ENCODE results near the gene IL27RA.

Gene IL27RA

GRCh38 chr19:14078411-14078810, 46.8 kb downstream of the IL27RA start:
- in situ Hi-C loops (cut with MboI; ENCODE audit: low sequenced_read_pairs, unreplicated experiment): no loop called here
- no peak for DNase-seq (ENCODE audit: low spot score)
- TF ChIP-seq CTCF (IDR thresholded peaks at IDR 0.05; ENCODE audit: borderline replicate concordance, control extremely low read depth, extremely low read depth, insufficient read depth, missing control alignments): no peak

- DNase-seq (ENCODE audit: low spot score): peak; percentile 98
- no peak for TF ChIP-seq CTCF (IDR thresholded peaks at IDR 0.05; ENCODE audit: borderline replicate concordance, control extremely low read depth, extremely low read depth, insufficient read depth, missing control alignments)
- in situ Hi-C loops (cut with MboI; ENCODE audit: low sequenced_read_pairs, unreplicated experiment): no loop called here
These were observed 49.6 kb downstream of the IL27RA start for GRCh38 chr19:14080887-14081796.

GRCh38 chr19:14081797-14082674, 50.5 kb downstream of the IL27RA start:
- in situ Hi-C loops (cut with MboI; ENCODE audit: low sequenced_read_pairs, unreplicated experiment): no loop called here
- DNase-seq (ENCODE audit: low spot score): peak; percentile 66
- no peak for TF ChIP-seq CTCF (IDR thresholded peaks at IDR 0.05; ENCODE audit: borderline replicate concordance, control extremely low read depth, extremely low read depth, insufficient read depth, missing control alignments)

GRCh38 chr19:14082675-14082960, 51.1 kb downstream of the IL27RA start:
- in situ Hi-C loops (cut with MboI; ENCODE audit: low sequenced_read_pairs, unreplicated experiment): no loop called here
- no peak for DNase-seq (ENCODE audit: low spot score)
- TF ChIP-seq CTCF (IDR thresholded peaks at IDR 0.05; ENCODE audit: borderline replicate concordance, control extremely low read depth, extremely low read depth, insufficient read depth, missing control alignments): no peak

- in situ Hi-C loops (cut with MboI; ENCODE audit: low sequenced_read_pairs, unreplicated experiment): no loop called here
- TF ChIP-seq CTCF (IDR thresholded peaks at IDR 0.05; ENCODE audit: borderline replicate concordance, control extremely low read depth, extremely low read depth, insufficient read depth, missing control alignments): no peak
- no peak for DNase-seq (ENCODE audit: low spot score)
These were observed 53.9 kb downstream of the IL27RA start, which contains the start of gene C19orf67 for GRCh38 chr19:14085309-14085995. Gene C19orf67, minus strand, starts transcription at chr19:14085783. Its CDS starts 156 bp downstream, at chr19:14085627.

- TF ChIP-seq CTCF (IDR thresholded peaks at IDR 0.05; ENCODE audit: borderline replicate concordance, control extremely low read depth, extremely low read depth, insufficient read depth, missing control alignments): no peak
- no peak for DNase-seq (ENCODE audit: low spot score)
- in situ Hi-C loops (cut with MboI; ENCODE audit: low sequenced_read_pairs, unreplicated experiment): no loop called here
These were observed 54.5 kb downstream of the IL27RA start for GRCh38 chr19:14086098-14086497.

All from GM13976 (cell line).